Natural killer cell (primary cell): Measurements from ENCODE around the gene MIER2. TPM values are rescaled to one million over a fixed set of nuclear protein-coding genes. Genes with fewer than 3 reads are reported as not detected.
A peak's percentile ranks its signal among the peaks of the same experiment; 100 is the strongest.

Experiments
- ATAC-seq, 3 donors: fragments of 150-1000 bp in 2 of 3; fragments of 200-7000 bp in 1 of 3; cut with Tn5 transposase; 1 replicate in 1 of 3; 2 replicates in 2 of 3; pipeline ENCODE4 v1.10.0; 2021; ENCODE audit warnings: mild to moderate bottlenecking in 2 of 3, moderate library complexity in 2 of 3
- DNase-seq, 2 donors: peaks; one replicate each; pipeline versions ENCODE4 v3.0.0 to v3.0.0-alpha.2; 2013 to 2021; ENCODE audit warnings: mixed read lengths in 1 of 2
- H3K27ac ChIP-seq: one replicate; pipeline ENCODE4 v1.5.1; 2013; ENCODE audit warnings: mild to moderate bottlenecking, low read length
- H3K27me3 ChIP-seq: one replicate; pipeline ENCODE4 v1.6.1; 2013; ENCODE audit warnings: low read length; ENCODE audit not compliant: control insufficient read depth, insufficient read depth
- H3K36me3 ChIP-seq: one replicate; pipeline ENCODE4 v1.6.1; 2013; ENCODE audit warnings: low read length; ENCODE audit not compliant: control insufficient read depth, insufficient read depth
- H3K4me1 ChIP-seq: one replicate; pipeline ENCODE4 v1.6.1; 2013; ENCODE audit warnings: low read length; ENCODE audit not compliant: control insufficient read depth, insufficient read depth
- H3K4me3 ChIP-seq: one replicate; pipeline ENCODE4 v1.5.1; 2013; ENCODE audit warnings: low read length
- H3K9me3 ChIP-seq: one replicate; pipeline ENCODE4 v1.6.1; 2013; ENCODE audit warnings: low read length; ENCODE audit not compliant: control insufficient read depth, insufficient read depth
- H3K27ac Mint-ChIP-seq, 2 donors: one replicate each; pipeline ENCODE4 v1.8.0; 2022; ENCODE audit warnings: mild to moderate bottlenecking in 2 of 2, mixed read lengths in 2 of 2, moderate library complexity in 1 of 2
- H3K27me3 Mint-ChIP-seq, 2 donors: one replicate each; pipeline ENCODE4 v1.8.0; 2022; ENCODE audit warnings: low read depth in 2 of 2, mixed read lengths in 2 of 2
- H3K36me3 Mint-ChIP-seq: one replicate; pipeline ENCODE4 v1.8.0; 2022; ENCODE audit warnings: mixed read lengths
- H3K4me1 Mint-ChIP-seq, 2 donors: one replicate each; pipeline ENCODE4 v1.8.0; 2022; ENCODE audit warnings: mixed read lengths in 2 of 2
- H3K4me3 Mint-ChIP-seq: one replicate; pipeline ENCODE4 v1.8.0; 2022; ENCODE audit warnings: mild to moderate bottlenecking, moderate library complexity, mixed read lengths
- H3K9me3 Mint-ChIP-seq, 2 donors: one replicate each; pipeline ENCODE4 v1.8.0; 2022; ENCODE audit warnings: mixed read lengths in 2 of 2
- WGBS: methylation state at CpG from one replicate; pipeline ENCODE4 v1.1.7; 2013; ENCODE audit warnings: missing lambda C conversion rate; ENCODE audit not compliant: insufficient coverage; 5-methylcytosine and 5-hydroxymethylcytosine counted together
- intact Hi-C: fragments of 100-400 bp; cut with micrococcal nuclease; formaldehyde crosslinking; loops from one replicate; pipeline ENCODE4 v1.14.2; 2022
- total RNA-seq, 4 donors: library from RNA; stranded (reverse); fragments of 120-200 nt in 1 of 4; gene quantifications; one replicate each; pipeline versions ENCODE4 v1.2.3 to v1.2.4, GENCODE V29; 2013 to 2022
- TF ChIP-seq, protein P1 (sequence below): fragments of 200-600 bp; IDR thresholded peaks from one replicate; pipeline ENCODE4 v1.8.0; 2022; ENCODE audit warnings: antibody characterized with exemption

MIER2 gene
- total RNA-seq, 3 donors from 2014 or later (not counting 1 experiment from before 2014, with no cell fraction given), result 14.8 to 17.7 (median 15.4) TPM

GRCh38 chr19:291006-291521 lies 53.5 kb downstream of the MIER2 start, which contains the start of gene PLPP2:
PLPP2 (minus strand) TSS chr19:291403; CDS start chr19:291336, 67 bp downstream.
- Mint-ChIP-seq H3K9me3 (no peaks in the 10 kb centered on the region), H3K4me1 (peaks cover 0 to 21% of the 10 kb centered on the region in 2 donors), H3K27me3 (peaks cover 11 to 22% of the 10 kb centered on the region in 2 donors), H3K27ac (peak within 1 kb of the TSS in 1 of 2 donors; percentile 75), H3K36me3 (no peaks in the 10 kb centered on the region), H3K4me3 (peak within 1 kb of the TSS; percentile 67)
- no peaks in the 10 kb centered on the region for H3K9me3 ChIP-seq
- no peaks in the 10 kb centered on the region for H3K36me3 ChIP-seq
- peaks cover 23% of the 10 kb centered on the region for H3K4me1 ChIP-seq
- no peak for DNase-seq
- H3K4me3 ChIP-seq, result no peak within 1 kb of the TSS
- ATAC-seq, result peak in 1 of 3 donors; percentile 10
- intact Hi-C loops, result no loop called here
- peak within 1 kb of the TSS; percentile 40 for H3K27ac ChIP-seq
- H3K27me3 ChIP-seq, result peaks cover 28% of the 10 kb centered on the region
- WGBS, result 6% methylated on average over 38 of the region's 60 CpGs
- TF ChIP-seq, protein P1, sequence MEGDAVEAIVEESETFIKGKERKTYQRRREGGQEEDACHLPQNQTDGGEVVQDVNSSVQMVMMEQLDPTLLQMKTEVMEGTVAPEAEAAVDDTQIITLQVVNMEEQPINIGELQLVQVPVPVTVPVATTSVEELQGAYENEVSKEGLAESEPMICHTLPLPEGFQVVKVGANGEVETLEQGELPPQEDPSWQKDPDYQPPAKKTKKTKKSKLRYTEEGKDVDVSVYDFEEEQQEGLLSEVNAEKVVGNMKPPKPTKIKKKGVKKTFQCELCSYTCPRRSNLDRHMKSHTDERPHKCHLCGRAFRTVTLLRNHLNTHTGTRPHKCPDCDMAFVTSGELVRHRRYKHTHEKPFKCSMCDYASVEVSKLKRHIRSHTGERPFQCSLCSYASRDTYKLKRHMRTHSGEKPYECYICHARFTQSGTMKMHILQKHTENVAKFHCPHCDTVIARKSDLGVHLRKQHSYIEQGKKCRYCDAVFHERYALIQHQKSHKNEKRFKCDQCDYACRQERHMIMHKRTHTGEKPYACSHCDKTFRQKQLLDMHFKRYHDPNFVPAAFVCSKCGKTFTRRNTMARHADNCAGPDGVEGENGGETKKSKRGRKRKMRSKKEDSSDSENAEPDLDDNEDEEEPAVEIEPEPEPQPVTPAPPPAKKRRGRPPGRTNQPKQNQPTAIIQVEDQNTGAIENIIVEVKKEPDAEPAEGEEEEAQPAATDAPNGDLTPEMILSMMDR, result no peak

- Mint-ChIP-seq H3K36me3 (no peaks in the 10 kb centered on the region), H3K27me3 (peaks cover 11 to 22% of the 10 kb centered on the region in 2 donors), H3K4me1 (peaks cover 0 to 21% of the 10 kb centered on the region in 2 donors), H3K4me3 (peak overlapping the region; percentile 67), H3K9me3 (no peaks in the 10 kb centered on the region), H3K27ac (peak overlapping the region in 1 of 2 donors; percentile 75)
- 4% methylated on average over 51 of the region's 51 CpGs for WGBS
- Histone ChIP-seq H3K27me3 (peaks cover 27% of the 10 kb centered on the region), H3K4me1 (peaks cover 23% of the 10 kb centered on the region), H3K4me3 (no peak overlapping the region), H3K36me3 (no peaks in the 10 kb centered on the region), H3K27ac (peak overlapping the region; percentile 40), H3K9me3 (no peaks in the 10 kb centered on the region)
- intact Hi-C loops, result no loop called here
- TF ChIP-seq, protein P1, result no peak
- DNase-seq (peak; percentile 23 to 62), ATAC-seq (peak in 2 of 3 donors; percentile 37 to 65)
Observed at GRCh38 chr19:290372-291005, 54.1 kb downstream of the MIER2 start.

DNA sequence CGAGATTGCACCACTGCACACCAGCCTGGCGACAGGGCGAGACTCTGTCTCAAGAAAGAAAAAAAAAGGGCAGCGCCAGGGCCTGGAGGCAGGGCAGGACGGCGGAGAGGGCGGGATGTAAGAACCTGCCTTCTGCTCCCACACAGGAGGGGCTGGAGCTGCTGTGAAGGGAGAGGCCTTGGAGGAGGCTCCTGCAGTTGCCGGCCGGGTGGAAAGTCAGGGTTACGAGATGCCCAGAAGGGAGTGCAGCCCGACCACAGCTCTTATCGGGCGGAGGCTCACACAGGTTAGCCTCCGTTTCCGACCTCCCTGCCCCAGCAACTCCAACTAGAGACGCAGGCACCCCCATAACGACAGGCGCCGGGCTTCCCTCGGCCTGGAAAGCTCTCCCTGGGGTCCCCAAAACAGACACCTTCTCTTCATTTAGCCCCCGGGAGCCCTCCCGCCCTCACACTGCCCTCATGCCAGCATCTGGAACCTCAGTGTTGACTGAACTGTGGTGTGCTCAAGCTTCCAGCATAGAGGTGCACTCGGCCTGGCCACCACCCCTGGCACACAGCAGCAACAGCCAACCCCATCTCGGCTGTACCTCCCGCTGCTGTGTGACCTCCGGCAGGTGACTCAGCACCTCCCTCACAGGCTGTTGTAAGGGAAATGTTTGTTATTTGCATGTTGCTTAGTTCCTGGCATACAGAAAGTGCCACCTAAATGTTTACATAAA lies 54.8 kb downstream of the MIER2 start:
- H3K9me3 ChIP-seq, result no peaks in the 10 kb centered on the region
- peak; percentile 47 to 58 for DNase-seq
- 68% methylated on average over 24 of the region's 26 CpGs for WGBS
- Mint-ChIP-seq H3K4me1 (peaks cover 0 to 18% of the 10 kb centered on the region in 2 donors), H3K36me3 (no peaks in the 10 kb centered on the region), H3K27me3 (peaks cover 11 to 22% of the 10 kb centered on the region in 2 donors), H3K27ac (peak overlapping the region in 1 of 2 donors; percentile 75), H3K4me3 (peak overlapping the region; percentile 67), H3K9me3 (no peaks in the 10 kb centered on the region)
- H3K4me1 ChIP-seq, result peaks cover 21% of the 10 kb centered on the region
- no peak overlapping the region for H3K27ac ChIP-seq
- intact Hi-C loops, result no loop called here
- peaks cover 24% of the 10 kb centered on the region for H3K27me3 ChIP-seq
- TF ChIP-seq, protein P1, result no peak
- ATAC-seq, result peak; percentile 57 to 77 (median 77)
- no peak overlapping the region for H3K4me3 ChIP-seq
- H3K36me3 ChIP-seq, result no peaks in the 10 kb centered on the region
